Muscle of leg (tissue), 11 donors: ENCODE results near the gene CCDC157. TPM values are rescaled to one million over a fixed set of nuclear protein-coding genes. Genes with fewer than 3 reads are reported as not detected.

Experiments used
- DNase-seq: peaks from one replicate; pipeline ENCODE4 v3.0.0; 2013
- H3K27ac ChIP-seq: one replicate; pipeline ENCODE4 v1.5.1; 2013; ENCODE audit warnings: mild to moderate bottlenecking, low read length, control low read depth
- H3K27me3 ChIP-seq: one replicate; pipeline ENCODE4 v1.6.1; 2013; ENCODE audit warnings: low read length; ENCODE audit not compliant: control insufficient read depth, insufficient read depth
- H3K36me3 ChIP-seq: one replicate; pipeline ENCODE4 v1.6.1; 2013; ENCODE audit warnings: low read length; ENCODE audit not compliant: control insufficient read depth, insufficient read depth
- H3K4me1 ChIP-seq: one replicate; pipeline ENCODE4 v1.6.1; 2013; ENCODE audit warnings: low read length; ENCODE audit not compliant: control insufficient read depth, insufficient read depth
- H3K4me3 ChIP-seq: one replicate; pipeline ENCODE4 v1.5.1; 2013; ENCODE audit warnings: low read length, control low read depth
- H3K9me3 ChIP-seq: replicated peaks from 2 replicates; pipeline ENCODE4 v1.6.1; 2013; ENCODE audit warnings: low read depth, low read length; ENCODE audit not compliant: control insufficient read depth
- WGBS: methylation state at CpG from one replicate; pipeline ENCODE4 v1.1.5; 2013; ENCODE audit warnings: missing lambda C conversion rate; ENCODE audit not compliant: insufficient coverage; 5-methylcytosine and 5-hydroxymethylcytosine counted together
- polyA plus RNA-seq, 8 donors: library from polyadenylated mRNA; unstranded; fragments of 120-200 nt; gene quantifications; one replicate each; pipeline versions ENCODE4 v1.2.1 to v1.2.3, GENCODE V29; 2013; ENCODE audit warnings: inconsistent platforms in 1 of 8, low replicate concordance in 1 of 8; ENCODE audit not compliant: insufficient read length in 8 of 8, insufficient read depth in 1 of 8
- total RNA-seq: library from RNA; stranded (reverse); fragments of 120-200 nt; gene quantifications from one replicate; pipeline ENCODE4 v1.2.4, GENCODE V29; 2013

The CCDC157 gene
- total and polyA plus RNA-seq, 9 donors: 0.89 to 2.0 (median 1.2) TPM

DNA sequence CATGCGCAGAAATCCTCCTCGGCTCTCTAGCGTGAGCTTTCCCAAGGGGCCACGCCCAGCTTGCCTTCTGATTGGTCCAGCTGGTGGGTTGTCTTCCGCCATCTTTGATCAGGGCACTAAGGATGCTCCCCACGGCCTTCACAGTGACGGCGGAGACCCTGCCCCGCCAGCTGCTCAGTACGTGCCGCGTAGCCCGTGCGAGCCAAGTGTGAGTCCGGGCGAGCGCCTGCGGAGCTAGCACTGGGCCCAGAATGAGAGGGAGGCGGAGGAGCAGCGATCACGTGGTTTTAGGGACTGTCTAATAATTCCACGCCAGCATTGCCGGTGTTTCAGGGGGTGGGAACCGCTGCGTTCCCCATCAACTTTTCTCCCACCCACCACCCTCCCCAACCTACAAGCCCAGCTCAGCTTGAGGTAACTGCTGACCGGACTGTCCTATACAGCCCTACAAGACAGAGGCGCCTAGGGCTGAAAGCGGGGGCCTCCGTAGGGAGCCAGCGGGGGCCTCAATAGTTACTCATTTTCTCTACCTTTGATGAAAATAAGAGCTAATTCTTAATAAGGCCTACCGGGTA is 67.2 kb downstream of the CCDC157 start:
- H3K4me1 ChIP-seq: peaks cover 42% of the 10 kb centered on the region

DNA sequence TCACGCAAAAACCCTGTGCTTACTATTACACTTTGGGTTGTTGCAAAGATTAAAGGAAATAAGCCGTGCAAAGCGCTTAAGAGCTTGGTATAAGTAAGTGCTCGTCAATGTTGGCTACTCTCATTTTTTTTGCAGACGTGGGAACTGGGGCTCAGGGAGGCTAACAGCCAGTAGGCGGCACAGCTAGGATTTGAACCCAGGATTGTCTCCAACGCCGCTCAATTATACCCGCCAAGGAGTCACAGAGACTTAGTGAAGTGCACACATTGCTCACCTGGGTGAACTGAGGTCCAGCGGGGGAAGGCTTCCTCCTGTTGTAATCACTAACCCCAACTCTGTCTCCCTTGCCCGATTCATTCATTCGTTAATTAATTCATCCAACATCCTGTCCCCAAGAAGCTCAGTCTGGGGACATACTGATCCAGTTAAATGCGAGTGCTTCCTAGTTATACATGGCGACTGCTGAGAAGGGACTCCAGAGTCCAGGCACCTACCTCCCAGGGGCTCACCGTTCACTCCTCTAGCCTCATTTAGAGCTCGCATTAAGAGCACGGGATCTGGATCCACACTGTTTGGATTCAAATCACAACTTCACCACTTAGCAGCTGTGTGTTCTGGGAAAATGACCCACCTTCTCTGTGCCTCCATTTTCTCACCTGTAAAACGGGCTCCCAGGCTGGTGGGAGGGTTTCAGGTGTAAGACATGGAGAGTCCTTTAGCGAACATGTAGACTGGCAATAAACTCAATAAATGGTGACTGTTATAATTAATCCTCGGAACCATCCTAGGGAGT is 67.9 kb downstream of the CCDC157 start:
- Histone ChIP-seq H3K36me3 (peaks cover 5% of the 10 kb centered on the region), H3K27ac (peak overlapping the region; percentile 98), H3K4me1 (peaks cover 42% of the 10 kb centered on the region), H3K9me3 (no peaks in the 10 kb centered on the region), H3K27me3 (no peaks in the 10 kb centered on the region), H3K4me3 (peak overlapping the region; percentile 77)
- peak; percentile 44 for DNase-seq
- 40% methylated on average over 12 of the region's 20 CpGs for WGBS

More for the DNA sequence above, 67.2 kb downstream of the CCDC157 start:
- H3K4me3 ChIP-seq: peak overlapping the region; percentile 60
- peak overlapping the region; percentile 98 for H3K27ac ChIP-seq
- no peaks in the 10 kb centered on the region for H3K9me3 ChIP-seq
- 0% methylated on average over 19 of the region's 31 CpGs for WGBS
- H3K27me3 ChIP-seq: no peaks in the 10 kb centered on the region
- DNase-seq: peak; percentile 100
- peaks cover 5% of the 10 kb centered on the region for H3K36me3 ChIP-seq

- Histone ChIP-seq H3K27me3 (no peaks in the 10 kb centered on the region), H3K9me3 (no peaks in the 10 kb centered on the region), H3K4me3 (peak overlapping the region; percentile 77), H3K36me3 (peaks cover 3% of the 10 kb centered on the region), H3K27ac (peak overlapping the region; percentile 74), H3K4me1 (peaks cover 42% of the 10 kb centered on the region)
- no peak for DNase-seq
- WGBS: 14% methylated on average over 4 of the region's 9 CpGs
Observed at GRCh38 chr22:30425327-30425615, 68.5 kb downstream of the CCDC157 start.

GRCh38 chr22:30425616-30426387 is 69.0 kb downstream of the CCDC157 start, which contains the start of gene MTFP1:
MTFP1 (plus strand) TSS chr22:30425768; CDS start chr22:30425880, 112 bp downstream.
- peak; percentile 83 for DNase-seq
- Histone ChIP-seq H3K27me3 (no peaks in the 10 kb centered on the region), H3K9me3 (no peaks in the 10 kb centered on the region), H3K4me1 (peaks cover 42% of the 10 kb centered on the region), H3K4me3 (peak within 1 kb of the TSS; percentile 77), H3K36me3 (no peaks in the 10 kb centered on the region), H3K27ac (peak within 1 kb of the TSS; percentile 74)
- under 1% methylated on average over 52 of the region's 61 CpGs for WGBS

Other genes starting within 250 kb of the CCDC157 start
- 0.75 TPM for gene LIF, start 110.2 kb upstream of the CCDC157 start, total RNA-seq
- 1 to 10 TPM in 3 of 8 donors, under 1 TPM in 5; 0.57 to 1.4 (median 0.88) TPM for gene LIF, start 110.2 kb upstream of the CCDC157 start, polyA plus RNA-seq
- 0.22 TPM for gene OSM, start 90.2 kb upstream of the CCDC157 start, total RNA-seq
- gene OSM, start 90.2 kb upstream of the CCDC157 start, polyA plus RNA-seq: 1 to 10 TPM in 1 of 8 donors, under 1 TPM in 6, not detected in 1; 0.09 to 1.5 (median 0.34) TPM
- gene CASTOR1, start 67.5 kb upstream of the CCDC157 start, total RNA-seq: 5.7 TPM
- 1 to 10 TPM; 3.5 to 7.1 (median 4.7) TPM for gene CASTOR1, start 67.5 kb upstream of the CCDC157 start, polyA plus RNA-seq
- gene TBC1D10A, start 30.1 kb upstream of the CCDC157 start, total RNA-seq: 7.4 TPM
- gene TBC1D10A, start 30.1 kb upstream of the CCDC157 start, polyA plus RNA-seq: 10 to 100 TPM in 1 of 8 donors, 1 to 10 TPM in 7; 6.2 to 11.3 (median 8.5) TPM
- gene SF3A1, start 113 bp upstream of the CCDC157 start, total RNA-seq: 23.8 TPM
- gene SF3A1, start 113 bp upstream of the CCDC157 start, polyA plus RNA-seq: 100 to 1,000 TPM in 1 of 8 donors, 10 to 100 TPM in 7; 57.6 to 110 (median 81.2) TPM
- 11.9 TPM for gene RNF215, start 30.4 kb downstream of the CCDC157 start, total RNA-seq
- gene RNF215, start 30.4 kb downstream of the CCDC157 start, polyA plus RNA-seq: 10 to 100 TPM; 11.2 to 15.4 (median 14.1) TPM
- gene SEC14L2, start 40.0 kb downstream of the CCDC157 start, total RNA-seq: 2.5 TPM
- gene SEC14L2, start 40.0 kb downstream of the CCDC157 start, polyA plus RNA-seq: 1 to 10 TPM; 1.5 to 3.8 (median 2.1) TPM
- gene MTFP1, start 68.8 kb downstream of the CCDC157 start, total RNA-seq: 8.2 TPM
- gene MTFP1, start 68.8 kb downstream of the CCDC157 start, polyA plus RNA-seq: 10 to 100 TPM in 1 of 8 donors, 1 to 10 TPM in 7; 7.1 to 10.4 (median 8.2) TPM
- not detected for gene SEC14L3, start 115.0 kb downstream of the CCDC157 start, total RNA-seq
- under 1 TPM in 2 of 8 donors, not detected in 6; 0.05 to 0.06 TPM for gene SEC14L3, start 115.0 kb downstream of the CCDC157 start, polyA plus RNA-seq
- gene SEC14L4, start 148.7 kb downstream of the CCDC157 start, total RNA-seq: not detected
- under 1 TPM in 6 of 8 donors, not detected in 2; 0.04 to 0.23 (median 0.20) TPM for gene SEC14L4, start 148.7 kb downstream of the CCDC157 start, polyA plus RNA-seq
- gene SEC14L6, start 189.7 kb downstream of the CCDC157 start, total RNA-seq: 0.35 TPM
- gene SEC14L6, start 189.7 kb downstream of the CCDC157 start, polyA plus RNA-seq: under 1 TPM; 0.13 to 0.62 (median 0.21) TPM
- 3.0 TPM for gene GAL3ST1, start 217.7 kb downstream of the CCDC157 start, total RNA-seq
- gene GAL3ST1, start 217.7 kb downstream of the CCDC157 start, polyA plus RNA-seq: 10 to 100 TPM in 1 of 8 donors, 1 to 10 TPM in 7; 4.1 to 10.0 (median 5.2) TPM
- gene PES1, start 234.9 kb downstream of the CCDC157 start, total RNA-seq: 45.6 TPM
- gene PES1, start 234.9 kb downstream of the CCDC157 start, polyA plus RNA-seq: 10 to 100 TPM; 44.8 to 63.2 (median 52.5) TPM